NOMO-1 (cell line): ENCODE data around the gene SERINC5.
"Not testable (repeated sequence)": the region's sequence is repeated elsewhere in the genome, so short reads cannot be mapped to it uniquely, and the experiment has no call there.

Experiments used
- DNase-seq, 2 experiments: peaks; one replicate each; lab custom pipeline; 2025; ENCODE audit not compliant: unreplicated experiment in 2 of 2; lab: John Stamatoyannopoulos, UW

The SERINC5 gene

GRCh38 chr5:80111376-80111990 is 144.4 kb downstream of the SERINC5 start:
- DNase-seq: not testable (repeated sequence)

GRCh38 chr5:80109646-80110478 is 146.0 kb downstream of the SERINC5 start:
- no peak for DNase-seq

GRCh38 chr5:80106916-80107315 is 148.9 kb downstream of the SERINC5 start:
- no peak for DNase-seq

- DNase-seq: no peak
These were observed 150.0 kb downstream of the SERINC5 start for GRCh38 chr5:80105698-80106439.

- DNase-seq: no peak
These were observed 152.5 kb downstream of the SERINC5 start for GRCh38 chr5:80103371-80103770.

GRCh38 chr5:80101993-80102392 is 153.9 kb downstream of the SERINC5 start:
- DNase-seq: no peak

GRCh38 chr5:80097451-80097850 is 158.4 kb downstream of the SERINC5 start:
- DNase-seq: no peak

- DNase-seq: no peak
These were observed 161.6 kb downstream of the SERINC5 start for GRCh38 chr5:80094236-80094738.

GRCh38 chr5:80093796-80094195 is 162.1 kb downstream of the SERINC5 start:
- no peak for DNase-seq

- DNase-seq: no peak
These were observed 163.3 kb downstream of the SERINC5 start for GRCh38 chr5:80092486-80093107.

GRCh38 chr5:80091792-80092192 is 164.1 kb downstream of the SERINC5 start:
- DNase-seq: peak; percentile 64

GRCh38 chr5:80090884-80091166 is 165.0 kb downstream of the SERINC5 start:
- DNase-seq: no peak

GRCh38 chr5:80083101-80083890 is 172.6 kb downstream of the SERINC5 start:
- DNase-seq: peak; percentile 58 to 60

GRCh38 chr5:80082731-80083100 is 173.1 kb downstream of the SERINC5 start:
- DNase-seq: no peak

GRCh38 chr5:80082281-80082680 is 173.6 kb downstream of the SERINC5 start:
- no peak for DNase-seq

- no peak for DNase-seq
These were observed 176.9 kb downstream of the SERINC5 start for GRCh38 chr5:80078921-80079320.

- no peak for DNase-seq
These were observed 178.7 kb downstream of the SERINC5 start for GRCh38 chr5:80077051-80077714.

GRCh38 chr5:80076131-80077050 is 179.5 kb downstream of the SERINC5 start:
- DNase-seq: no peak
